ENCODE measurements around the gene LAMC1.

LAMC1 gene

DNA sequence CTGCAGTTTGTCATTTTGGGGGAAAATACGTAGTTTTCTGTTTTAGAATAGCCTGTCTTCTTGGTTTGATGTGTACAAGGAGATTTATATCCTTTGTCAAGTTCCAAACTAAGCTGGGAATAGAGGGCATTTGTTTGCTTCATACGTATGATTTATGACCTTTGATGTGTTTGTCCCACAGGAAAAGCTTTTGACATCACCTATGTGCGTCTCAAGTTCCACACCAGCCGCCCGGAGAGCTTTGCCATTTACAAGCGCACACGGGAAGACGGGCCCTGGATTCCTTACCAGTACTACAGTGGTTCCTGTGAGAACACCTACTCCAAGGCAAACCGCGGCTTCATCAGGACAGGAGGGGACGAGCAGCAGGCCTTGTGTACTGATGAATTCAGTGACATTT, 79.9 kb downstream of the LAMC1 start:
- in situ Hi-C loops (cut with HindIII; ENCODE audit: low sequenced_read_pairs): no loop called here

DNA sequence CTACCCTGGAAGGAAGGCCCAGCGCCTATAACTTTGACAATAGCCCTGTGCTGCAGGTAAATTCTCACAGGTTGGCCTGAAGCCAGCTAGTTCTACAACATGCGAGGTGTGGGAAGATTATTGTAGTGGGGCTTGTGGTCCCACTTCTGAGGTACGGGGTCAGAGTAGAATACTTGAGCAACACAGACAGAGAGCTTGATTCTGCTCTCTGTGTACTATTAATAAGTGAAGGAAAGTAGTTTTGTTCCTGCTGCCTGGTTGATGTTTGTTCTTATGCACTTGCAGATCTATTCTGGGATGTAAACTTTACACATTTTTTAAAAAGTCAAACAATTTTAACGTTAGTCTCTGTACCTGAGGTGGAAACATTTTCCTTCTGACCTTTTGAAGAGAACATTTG, 80.4 kb downstream of the LAMC1 start:
- in situ Hi-C loops (cut with HindIII; ENCODE audit: low sequenced_read_pairs): no loop called here

DNA sequence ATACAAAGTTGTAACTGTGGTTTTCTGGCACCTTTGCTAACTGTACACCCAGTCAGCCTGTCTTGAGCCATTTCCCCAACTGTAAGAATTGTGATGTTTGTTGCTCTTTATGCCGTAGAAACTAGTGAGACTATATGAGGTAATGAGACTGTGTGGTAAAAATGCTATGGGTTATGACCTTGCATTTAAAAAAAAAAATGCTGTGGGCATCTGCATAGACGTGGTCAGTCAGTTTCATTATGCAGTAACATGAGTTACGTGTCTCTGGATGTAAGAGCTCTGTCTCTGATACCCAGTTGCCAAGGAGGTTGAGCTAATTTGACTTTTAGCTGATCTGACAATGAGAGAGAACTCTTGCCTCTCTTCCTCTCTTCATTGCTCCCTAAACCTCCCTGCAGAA, 82.2 kb downstream of the LAMC1 start:
- in situ Hi-C loops (cut with HindIII; ENCODE audit: low sequenced_read_pairs): no loop called here

DNA sequence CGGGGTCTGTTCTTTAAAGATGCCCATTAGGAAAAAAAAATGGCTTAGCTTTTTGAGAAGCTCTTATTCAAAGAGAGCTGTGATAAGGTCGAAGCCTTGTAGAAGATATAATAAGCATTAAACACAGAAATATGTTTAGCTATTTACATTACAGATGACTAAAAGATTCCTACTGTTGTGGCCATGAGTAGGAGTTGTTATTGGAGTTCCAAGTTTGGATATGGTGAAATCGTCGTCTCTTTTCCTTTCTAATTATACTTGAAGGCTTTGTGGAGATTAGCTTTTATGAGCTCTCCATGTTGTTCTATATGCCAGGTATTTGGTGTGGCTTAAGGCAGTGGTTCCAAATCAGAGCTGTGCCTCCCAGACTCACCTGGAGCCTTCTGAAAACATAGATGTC, 82.9 kb downstream of the LAMC1 start:
- in situ Hi-C loops (cut with HindIII; ENCODE audit: low sequenced_read_pairs): no loop called here

DNA sequence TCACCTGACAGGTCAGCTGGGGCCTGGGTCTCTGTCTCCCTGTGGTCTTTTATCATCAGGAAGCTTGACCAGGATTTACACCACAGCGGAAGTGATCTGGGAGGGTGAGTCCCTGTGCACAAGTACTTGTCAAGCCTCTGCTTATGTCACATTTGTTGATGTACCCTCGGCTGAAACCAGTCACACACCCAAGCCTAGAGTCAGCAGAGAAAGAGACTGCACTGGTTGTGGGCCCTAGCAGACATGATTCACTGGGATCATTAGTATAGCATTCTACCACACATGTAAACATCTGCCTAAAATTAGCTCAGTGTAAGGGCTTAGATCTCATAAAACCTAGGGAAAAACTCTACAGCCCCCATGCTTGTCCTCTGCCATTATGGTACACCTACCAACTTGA, 83.5 kb downstream of the LAMC1 start:
- in situ Hi-C loops (cut with HindIII; ENCODE audit: low sequenced_read_pairs): no loop called here

DNA sequence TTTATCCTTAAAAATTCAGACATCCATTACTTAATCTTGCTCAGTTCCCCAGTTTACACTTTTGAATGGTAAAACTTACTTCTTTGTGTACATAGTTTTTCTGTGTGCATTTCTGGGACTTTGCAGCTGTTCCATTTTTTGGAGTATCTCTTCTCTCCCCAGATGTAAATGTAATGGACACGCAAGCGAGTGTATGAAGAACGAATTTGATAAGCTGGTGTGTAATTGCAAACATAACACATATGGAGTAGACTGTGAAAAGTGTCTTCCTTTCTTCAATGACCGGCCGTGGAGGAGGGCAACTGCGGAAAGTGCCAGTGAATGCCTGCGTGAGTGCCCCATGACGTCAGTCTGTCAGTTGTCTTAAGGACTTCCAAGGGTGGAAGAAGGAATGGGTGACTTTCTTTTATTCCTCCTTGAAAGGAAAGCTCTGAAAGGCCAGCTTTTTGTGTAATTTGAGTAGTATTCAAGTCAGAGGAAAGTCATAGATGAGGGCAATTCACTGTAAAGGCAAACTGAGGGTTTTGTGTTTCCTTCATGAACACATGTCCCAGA, 87.2 kb downstream of the LAMC1 start:
- in situ Hi-C loops (cut with HindIII; ENCODE audit: low sequenced_read_pairs): no loop called here

DNA sequence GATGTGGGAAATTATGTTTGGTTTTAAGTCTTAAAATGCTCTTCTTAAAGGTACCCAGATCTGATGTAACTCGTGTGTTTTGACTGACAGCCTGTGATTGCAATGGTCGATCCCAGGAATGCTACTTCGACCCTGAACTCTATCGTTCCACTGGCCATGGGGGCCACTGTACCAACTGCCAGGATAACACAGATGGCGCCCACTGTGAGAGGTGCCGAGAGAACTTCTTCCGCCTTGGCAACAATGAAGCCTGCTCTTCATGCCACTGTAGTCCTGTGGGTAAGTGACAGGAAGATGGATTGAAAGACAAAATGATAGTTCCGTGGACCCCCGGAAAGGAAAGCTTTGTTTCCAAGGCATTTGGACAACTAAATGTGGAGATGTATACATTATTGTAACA, 91.2 kb downstream of the LAMC1 start:
- in situ Hi-C loops (cut with HindIII; ENCODE audit: low sequenced_read_pairs): no loop called here

DNA sequence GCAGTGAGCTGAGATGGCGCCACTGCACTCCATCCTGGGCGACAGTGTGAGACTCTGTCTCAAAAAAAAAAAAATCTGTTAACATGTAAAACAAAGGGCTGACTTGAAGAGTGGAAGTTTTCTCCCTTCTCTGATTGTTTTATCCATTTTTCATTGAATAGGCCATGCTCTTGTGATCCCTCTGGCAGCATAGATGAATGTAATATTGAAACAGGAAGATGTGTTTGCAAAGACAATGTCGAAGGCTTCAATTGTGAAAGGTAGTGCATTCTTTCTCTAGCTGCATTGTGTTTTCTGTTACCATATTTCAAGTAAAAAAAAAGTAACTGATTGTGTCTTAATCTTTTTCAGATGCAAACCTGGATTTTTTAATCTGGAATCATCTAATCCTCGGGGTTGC, 93.2 kb downstream of the LAMC1 start:
- in situ Hi-C loops (cut with HindIII; ENCODE audit: low sequenced_read_pairs): no loop called here

DNA sequence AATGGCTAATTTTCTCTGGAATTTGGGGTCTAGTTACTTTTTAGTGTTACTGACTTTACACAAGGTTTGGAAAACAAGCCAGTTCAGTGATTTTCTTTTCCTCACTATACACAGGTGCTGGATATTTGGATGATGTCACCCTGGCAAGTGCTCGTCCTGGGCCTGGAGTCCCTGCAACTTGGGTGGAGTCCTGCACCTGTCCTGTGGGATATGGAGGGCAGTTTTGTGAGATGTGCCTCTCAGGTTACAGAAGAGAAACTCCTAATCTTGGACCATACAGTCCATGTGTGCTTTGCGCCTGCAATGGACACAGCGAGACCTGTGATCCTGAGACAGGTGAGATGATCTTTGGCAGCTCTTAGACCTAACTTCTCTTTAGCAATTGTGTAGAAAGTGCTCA, 98.4 kb downstream of the LAMC1 start:
- in situ Hi-C loops (cut with HindIII; ENCODE audit: low sequenced_read_pairs): no loop called here

DNA sequence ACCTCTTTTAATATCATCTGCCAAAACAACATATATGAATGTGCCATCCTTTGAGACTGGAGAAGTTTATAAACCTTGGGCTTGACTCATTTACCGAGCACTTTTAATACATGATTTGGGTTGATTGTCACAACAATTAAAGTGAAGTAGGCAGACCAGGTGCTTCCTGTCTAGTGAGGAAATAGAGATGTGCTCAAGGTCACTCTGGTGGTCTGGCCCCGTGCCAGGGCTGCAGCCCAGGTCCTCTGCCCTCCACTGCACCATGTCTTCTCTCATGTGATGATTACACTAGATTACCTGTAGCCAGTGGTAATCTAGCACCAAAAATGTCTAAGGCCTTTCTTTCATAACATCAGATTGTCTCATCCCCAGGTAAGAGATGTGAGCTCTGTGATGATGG, 101.0 kb downstream of the LAMC1 start:
- in situ Hi-C loops (cut with HindIII; ENCODE audit: low sequenced_read_pairs): no loop called here

DNA sequence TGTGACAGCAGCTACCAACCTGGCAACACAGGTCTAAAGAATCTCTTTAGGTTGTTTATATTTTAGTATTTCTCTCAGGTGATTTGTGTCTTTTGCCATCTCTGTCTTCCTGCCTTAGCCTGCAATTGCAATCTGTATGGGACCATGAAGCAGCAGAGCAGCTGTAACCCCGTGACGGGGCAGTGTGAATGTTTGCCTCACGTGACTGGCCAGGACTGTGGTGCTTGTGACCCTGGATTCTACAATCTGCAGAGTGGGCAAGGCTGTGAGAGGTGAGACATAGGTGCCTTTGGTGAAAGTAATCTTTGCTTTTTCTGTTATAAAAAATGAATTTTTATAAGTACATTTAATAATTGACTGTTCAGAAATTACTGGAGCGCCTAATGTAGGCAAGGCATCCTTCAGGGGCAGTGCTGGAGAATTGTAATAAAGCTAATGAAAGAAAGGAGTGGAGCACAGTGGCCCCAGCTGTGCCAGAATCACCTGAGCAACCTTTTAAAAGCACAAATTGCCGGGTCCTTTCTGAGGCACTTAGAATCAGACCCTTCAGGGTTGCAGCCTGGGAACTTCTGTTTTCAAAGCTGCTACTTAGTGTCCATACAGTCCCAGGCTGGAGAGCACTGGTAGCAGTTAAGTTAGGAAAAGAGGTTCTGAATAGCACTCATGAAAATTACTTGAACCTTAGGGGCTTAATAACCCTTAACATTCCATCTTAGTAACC, 102.2 kb downstream of the LAMC1 start:
- in situ Hi-C loops (cut with HindIII; ENCODE audit: low sequenced_read_pairs): loop anchor here (25.0 kb wide), 1 partner anchor 112 kb away; no protein-coding TSS in a partner anchor

DNA sequence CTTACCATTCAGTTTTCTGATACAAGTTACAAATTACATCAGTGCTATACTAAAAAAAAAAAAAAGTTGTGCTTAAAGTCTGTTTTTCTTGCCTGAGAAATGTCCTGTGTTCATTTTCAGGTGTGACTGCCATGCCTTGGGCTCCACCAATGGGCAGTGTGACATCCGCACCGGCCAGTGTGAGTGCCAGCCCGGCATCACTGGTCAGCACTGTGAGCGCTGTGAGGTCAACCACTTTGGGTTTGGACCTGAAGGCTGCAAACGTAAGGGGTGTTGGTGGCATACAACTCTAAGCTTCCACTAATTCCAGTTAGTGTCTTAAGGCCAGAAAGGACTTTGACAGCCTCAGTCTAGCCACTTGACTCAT, 102.8 kb downstream of the LAMC1 start:
- in situ Hi-C loops (cut with HindIII; ENCODE audit: low sequenced_read_pairs): loop anchor here (25.0 kb wide), 1 partner anchor 111 kb away; no protein-coding TSS in a partner anchor

DNA sequence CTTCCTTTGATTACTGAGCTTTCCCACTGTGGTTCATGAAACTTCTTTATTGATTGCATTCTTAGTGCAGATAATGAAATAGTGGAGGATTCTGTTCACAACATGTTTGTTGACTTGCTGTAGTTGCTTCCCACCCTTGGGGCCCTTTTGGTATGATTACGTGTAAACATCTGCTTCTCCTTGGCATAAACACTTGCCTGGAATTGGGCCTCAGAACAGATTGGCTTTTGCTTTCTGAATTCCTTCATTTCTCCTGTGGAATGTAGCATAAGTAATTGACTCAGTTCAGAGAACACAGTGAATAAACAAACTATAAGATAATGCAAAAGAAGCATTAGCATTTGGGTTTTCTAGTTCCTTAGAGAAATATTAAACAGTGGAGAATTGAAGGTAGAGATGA, 103.3 kb downstream of the LAMC1 start:
- in situ Hi-C loops (cut with HindIII; ENCODE audit: low sequenced_read_pairs): loop anchor here (25.0 kb wide), 1 partner anchor 111 kb away; no protein-coding TSS in a partner anchor

DNA sequence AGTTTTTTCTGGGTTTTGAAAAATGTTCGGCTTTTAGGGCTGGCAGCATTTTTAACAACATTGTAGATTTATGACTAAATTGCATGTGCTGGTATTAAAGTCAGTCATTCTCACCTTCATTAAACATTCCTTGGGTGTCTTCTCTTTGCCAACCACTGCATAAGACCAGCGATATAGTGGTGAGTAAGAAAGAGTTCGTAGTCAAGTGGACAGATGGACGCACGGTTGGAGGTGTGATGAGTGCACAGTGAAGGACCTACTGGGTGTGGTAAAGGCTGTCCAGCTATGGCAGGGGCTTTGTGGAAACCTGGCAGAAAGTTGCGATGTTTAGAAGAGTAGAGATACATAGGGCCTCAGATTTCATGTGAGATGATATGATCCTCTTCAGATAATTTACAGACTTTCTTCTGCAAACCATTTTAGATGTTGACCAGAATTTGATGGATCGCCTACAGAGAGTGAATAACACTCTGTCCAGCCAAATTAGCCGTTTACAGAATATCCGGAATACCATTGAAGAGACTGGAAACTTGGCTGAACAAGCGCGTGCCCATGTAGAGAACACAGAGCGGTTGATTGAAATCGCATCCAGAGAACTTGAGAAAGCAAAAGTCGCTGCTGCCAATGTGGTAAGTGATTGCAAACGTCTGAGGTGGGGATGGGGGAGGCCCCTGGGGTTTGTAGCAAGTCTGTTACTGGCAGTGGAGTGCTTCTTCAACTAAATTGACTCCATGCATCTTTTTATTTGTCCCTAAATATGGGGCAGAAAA, 106.9 kb downstream of the LAMC1 start:
- in situ Hi-C loops (cut with HindIII; ENCODE audit: low sequenced_read_pairs): loop anchor here (25.0 kb wide), 1 partner anchor 107 kb away; no protein-coding TSS in a partner anchor

DNA sequence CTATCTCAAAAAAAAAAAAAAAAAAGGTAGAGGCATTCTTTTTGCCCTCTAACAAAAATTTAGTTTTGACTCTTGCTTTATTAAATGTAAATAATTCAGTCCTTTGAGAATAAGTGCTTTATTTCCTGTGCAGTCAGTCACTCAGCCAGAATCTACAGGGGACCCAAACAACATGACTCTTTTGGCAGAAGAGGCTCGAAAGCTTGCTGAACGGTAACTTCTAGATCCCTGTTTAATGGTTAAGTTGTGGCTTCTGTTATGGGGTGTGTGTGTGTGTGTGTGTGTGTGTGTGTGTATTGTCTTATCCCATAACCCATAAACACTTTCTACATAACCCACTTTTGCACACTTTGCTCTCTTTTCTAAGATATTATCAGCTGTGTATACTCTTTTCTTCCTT, 107.9 kb downstream of the LAMC1 start:
- in situ Hi-C loops (cut with HindIII; ENCODE audit: low sequenced_read_pairs): loop anchor here (25.0 kb wide), 1 partner anchor 106 kb away; no protein-coding TSS in a partner anchor

DNA sequence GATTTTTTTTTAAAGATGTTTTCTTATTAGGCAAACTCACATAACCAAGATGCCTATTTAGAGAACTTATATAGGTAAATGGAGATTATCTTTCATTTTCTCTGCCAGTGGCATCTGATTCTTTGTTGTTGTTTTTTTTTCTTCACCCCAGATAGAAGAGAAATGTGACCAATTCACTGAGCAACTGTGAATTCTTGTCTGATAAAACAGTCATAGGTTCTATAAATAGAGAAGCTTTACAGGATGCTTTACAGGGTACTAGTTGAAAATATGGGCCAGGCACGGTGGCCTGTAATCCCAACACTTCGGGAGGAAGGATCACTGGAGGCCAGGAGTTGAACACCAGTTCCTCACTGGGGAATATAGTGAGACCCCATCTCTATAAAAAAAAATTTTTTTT, 112.1 kb downstream of the LAMC1 start:
- in situ Hi-C loops (cut with HindIII; ENCODE audit: low sequenced_read_pairs): loop anchor here (25.0 kb wide), 1 partner anchor 102 kb away; no protein-coding TSS in a partner anchor

DNA sequence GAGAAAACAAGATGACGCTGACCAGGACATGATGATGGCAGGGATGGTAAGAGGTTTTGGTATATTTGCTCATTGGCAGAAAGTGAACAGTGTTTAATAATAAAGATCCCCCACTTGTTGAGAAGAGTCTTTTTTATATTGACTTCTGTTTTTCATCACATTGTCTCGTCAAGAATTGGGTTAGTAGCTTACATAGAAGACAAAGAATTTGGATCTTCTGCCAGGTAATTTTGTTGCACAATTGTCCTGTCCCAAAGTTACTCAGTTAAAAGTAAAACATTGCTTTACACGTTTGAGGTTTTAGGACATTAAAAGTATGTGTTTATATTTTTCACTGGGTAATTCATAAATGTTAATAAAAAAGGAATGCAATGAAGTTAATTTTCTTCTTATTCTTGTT, 114.6 kb downstream of the LAMC1 start:
- in situ Hi-C loops (cut with HindIII; ENCODE audit: low sequenced_read_pairs): loop anchor here (25.0 kb wide), 1 partner anchor 100 kb away; no protein-coding TSS in a partner anchor

DNA sequence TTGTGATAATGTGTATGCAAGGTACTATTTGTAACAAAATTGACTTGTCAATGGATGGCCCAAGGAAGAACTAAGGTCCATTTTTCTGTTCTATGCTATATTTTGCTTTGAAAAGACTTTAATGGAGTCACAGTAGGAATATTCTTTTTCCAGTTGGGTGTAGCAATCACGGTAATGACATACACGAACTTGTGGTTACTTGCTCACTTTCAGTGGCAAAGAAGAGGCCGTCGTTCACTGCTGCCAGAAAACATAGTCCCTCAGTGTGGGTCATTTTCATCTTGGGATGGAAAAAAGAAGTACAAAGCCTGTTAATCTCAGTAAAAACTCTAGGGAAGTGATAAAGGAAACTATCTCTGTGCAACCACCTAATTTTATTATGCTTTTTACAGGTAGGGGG, 115.1 kb downstream of the LAMC1 start:
- in situ Hi-C loops (cut with HindIII; ENCODE audit: low sequenced_read_pairs): loop anchor here (25.0 kb wide), 1 partner anchor 99 kb away; no protein-coding TSS in a partner anchor

DNA sequence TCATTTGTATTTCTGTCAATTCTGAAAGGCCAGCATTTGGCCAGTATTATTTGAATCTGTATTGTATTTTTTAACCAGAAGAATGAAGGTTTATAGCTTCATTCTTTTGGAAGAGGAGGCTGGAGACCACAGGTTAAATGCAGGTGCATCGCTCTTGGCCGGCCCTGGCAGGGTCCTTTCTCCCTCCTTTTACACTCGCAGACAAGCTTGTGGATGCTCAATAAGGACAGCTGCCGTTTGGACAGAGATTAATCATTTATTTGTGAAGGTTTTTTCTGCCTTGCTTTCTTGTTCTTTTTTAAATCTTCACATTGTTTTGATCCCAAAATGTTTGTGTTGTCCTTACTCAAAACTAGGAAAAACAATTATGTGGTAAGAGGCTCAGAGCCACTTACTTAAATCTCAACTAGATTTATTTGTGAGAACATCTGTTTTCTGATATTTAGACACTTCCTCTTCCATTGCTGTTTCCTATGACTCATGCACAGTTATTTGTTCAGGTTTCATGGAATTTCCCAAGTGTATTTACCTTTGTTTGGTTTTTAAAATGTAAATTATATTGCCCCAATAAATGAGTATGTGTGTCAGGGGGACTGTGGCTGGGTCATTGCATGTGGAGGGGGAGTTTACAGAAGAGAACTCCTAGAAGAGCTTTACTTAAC, 116.2 kb downstream of the LAMC1 start:
- in situ Hi-C loops (cut with HindIII; ENCODE audit: low sequenced_read_pairs): loop anchor here (25.0 kb wide), 1 partner anchor 98 kb away; no protein-coding TSS in a partner anchor

DNA sequence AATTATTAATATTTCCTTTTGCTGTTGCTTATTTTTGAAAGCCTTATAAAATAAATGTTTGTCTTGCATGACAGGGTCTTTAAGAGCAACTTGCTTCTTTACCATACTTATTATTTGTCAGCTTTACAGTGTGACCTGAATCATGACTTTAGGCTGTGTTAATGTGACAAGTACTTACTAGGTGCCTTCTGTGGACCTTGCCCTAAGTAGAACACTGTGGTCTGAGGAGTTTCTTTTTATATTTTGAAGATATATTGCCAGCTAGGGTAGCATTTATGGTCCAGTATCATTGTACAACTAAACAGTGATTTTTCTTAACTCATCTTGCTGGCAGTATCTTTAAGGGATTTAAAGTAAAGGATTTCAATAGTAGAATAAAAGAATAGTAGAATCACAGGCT, 117.4 kb downstream of the LAMC1 start:
- in situ Hi-C loops (cut with HindIII; ENCODE audit: low sequenced_read_pairs): loop anchor here (25.0 kb wide), 1 partner anchor 97 kb away; no protein-coding TSS in a partner anchor

DNA sequence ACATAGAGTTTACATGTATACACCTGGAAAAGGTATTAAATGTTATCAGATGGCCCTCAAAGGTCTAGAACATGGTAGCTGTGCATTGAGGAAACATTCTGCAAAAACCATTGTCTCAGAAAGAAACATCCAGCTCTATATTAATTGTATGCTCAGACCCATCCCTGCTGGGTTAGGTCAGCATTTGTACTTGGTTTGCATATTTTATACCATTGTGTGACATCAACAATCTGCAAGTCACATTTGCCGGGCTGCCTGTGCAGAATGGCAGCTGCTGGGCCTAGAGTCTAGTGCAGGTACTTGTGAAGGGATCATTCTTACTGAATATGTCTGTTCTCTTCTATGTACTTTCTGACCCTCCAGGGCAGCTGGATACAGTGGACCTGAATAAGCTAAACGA, 119.0 kb downstream of the LAMC1 start:
- in situ Hi-C loops (cut with HindIII; ENCODE audit: low sequenced_read_pairs): loop anchor here (25.0 kb wide), 1 partner anchor 95 kb away; no protein-coding TSS in a partner anchor

All from DLD1 (cell line).